Rectal smooth muscle tissue (tissue), 1 donor: ENCODE measurements around the gene NPLOC4.

Source experiments
- H3K27ac ChIP-seq: one replicate; pipeline ENCODE4 v1.7.0; 2013; ENCODE audit warnings: low read depth, low read length, inconsistent platforms
- H3K27me3 ChIP-seq: one replicate; pipeline ENCODE4 v1.7.0; 2013; ENCODE audit warnings: low read length; ENCODE audit not compliant: control insufficient read depth, insufficient read depth
- H3K36me3 ChIP-seq: one replicate; pipeline ENCODE4 v1.7.0; 2013; ENCODE audit warnings: low read length; ENCODE audit not compliant: control insufficient read depth, insufficient read depth
- H3K4me1 ChIP-seq: one replicate; pipeline ENCODE4 v1.7.0; 2013; ENCODE audit warnings: low read length; ENCODE audit not compliant: control insufficient read depth, insufficient read depth
- H3K4me3 ChIP-seq: one replicate; pipeline ENCODE4 v1.7.0; 2013; ENCODE audit warnings: low read length
- H3K9ac ChIP-seq: one replicate; pipeline ENCODE4 v1.7.0; 2013; ENCODE audit warnings: low read length

NPLOC4 gene

GRCh38 chr17:81609541-81610311 lies 27.2 kb downstream of the NPLOC4 start:
- H3K4me1 ChIP-seq, result peaks cover 3% of the 10 kb centered on the region
- no peak overlapping the region for H3K27ac ChIP-seq
- no peak overlapping the region for H3K9ac ChIP-seq
- H3K4me3 ChIP-seq, result no peak overlapping the region
- peaks cover 29% of the 10 kb centered on the region for H3K36me3 ChIP-seq
- no peaks in the 10 kb centered on the region for H3K27me3 ChIP-seq

DNA sequence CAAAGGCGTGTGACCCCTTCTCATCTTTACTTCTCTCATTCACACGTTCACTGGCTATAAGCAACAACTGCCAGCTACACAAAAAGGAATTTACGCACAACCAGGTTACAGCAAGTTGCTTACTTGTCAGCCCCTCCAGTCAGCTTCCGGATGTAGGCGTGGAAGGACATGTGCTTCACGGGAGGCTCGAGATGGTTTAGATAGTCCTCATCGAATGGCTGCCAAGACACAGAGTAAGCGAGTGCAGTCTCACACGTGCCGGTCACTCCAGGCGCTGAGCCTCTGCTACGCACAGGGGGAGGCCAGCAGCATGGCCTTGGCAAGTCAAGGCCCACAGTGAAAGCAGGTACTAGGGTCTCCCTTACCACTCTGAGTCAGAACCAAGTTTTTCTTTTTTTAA lies 28.3 kb downstream of the NPLOC4 start:
- H3K9ac ChIP-seq, result no peak overlapping the region
- H3K27me3 ChIP-seq, result no peaks in the 10 kb centered on the region
- H3K4me1 ChIP-seq, result no peaks in the 10 kb centered on the region
- H3K36me3 ChIP-seq, result peaks cover 32% of the 10 kb centered on the region
- H3K27ac ChIP-seq, result no peak overlapping the region
- no peak overlapping the region for H3K4me3 ChIP-seq

- no peak overlapping the region for H3K27ac ChIP-seq
- H3K9ac ChIP-seq, result no peak overlapping the region
- no peaks in the 10 kb centered on the region for H3K27me3 ChIP-seq
- no peaks in the 10 kb centered on the region for H3K4me1 ChIP-seq
- peaks cover 32% of the 10 kb centered on the region for H3K36me3 ChIP-seq
- no peak overlapping the region for H3K4me3 ChIP-seq
Observed at GRCh38 chr17:81608082-81608481, 28.8 kb downstream of the NPLOC4 start.

DNA sequence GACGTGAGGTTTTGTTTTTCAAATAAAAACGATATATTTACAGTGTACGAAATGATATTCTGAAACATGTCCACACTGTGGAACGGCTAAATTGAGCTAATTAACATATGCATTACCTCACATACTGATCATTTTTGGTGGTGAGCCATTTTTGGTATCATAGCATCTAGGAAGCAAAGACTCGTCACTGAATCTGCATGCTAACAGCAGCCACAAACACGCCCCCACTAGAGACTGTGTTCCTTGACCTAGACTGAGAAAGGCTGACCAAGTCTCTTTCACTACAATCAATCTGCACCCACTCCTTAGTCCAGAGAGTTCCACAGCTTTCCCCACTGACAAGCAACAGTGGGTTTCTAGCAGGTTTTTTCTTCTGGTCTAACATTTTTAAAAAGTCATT lies 29.5 kb downstream of the NPLOC4 start:
- H3K27me3 ChIP-seq, result no peaks in the 10 kb centered on the region
- no peak overlapping the region for H3K27ac ChIP-seq
- H3K36me3 ChIP-seq, result peaks cover 28% of the 10 kb centered on the region
- H3K4me1 ChIP-seq, result no peaks in the 10 kb centered on the region
- no peak overlapping the region for H3K4me3 ChIP-seq
- H3K9ac ChIP-seq, result no peak overlapping the region

DNA sequence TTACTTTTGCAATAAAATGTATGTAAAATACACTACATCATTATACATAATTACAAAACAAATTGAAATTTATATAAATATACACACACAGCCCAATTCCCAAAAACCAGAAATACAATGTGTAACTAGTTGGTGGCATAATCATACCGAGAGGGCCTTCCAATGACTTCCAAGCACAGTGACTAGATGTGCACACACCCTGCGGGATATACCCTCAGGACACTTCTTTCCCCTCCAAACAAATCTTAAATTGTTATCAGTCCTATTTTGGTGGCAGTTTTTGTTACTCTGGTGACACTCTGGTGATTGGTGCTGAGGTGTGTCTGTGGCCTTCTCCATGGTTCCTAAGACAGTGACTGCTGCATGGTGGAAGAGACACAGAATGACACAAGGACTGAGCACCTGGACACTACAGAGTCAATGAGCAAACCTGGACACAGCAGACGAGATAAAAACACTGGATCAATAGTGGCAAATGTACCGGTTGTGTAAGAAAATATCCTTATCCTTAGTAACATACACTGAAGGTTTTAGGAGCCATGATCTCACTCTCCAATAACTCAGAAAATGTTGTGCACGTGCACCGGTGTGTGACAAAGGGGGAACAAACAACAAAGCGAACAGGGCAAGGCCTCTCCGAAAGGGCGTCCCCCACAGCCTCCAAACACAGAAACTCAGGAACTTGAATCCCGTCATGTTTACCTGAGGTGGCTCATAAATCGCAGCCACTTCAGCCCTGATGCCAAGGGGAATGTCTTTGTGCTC lies 32.9 kb downstream of the NPLOC4 start:
- H3K4me1 ChIP-seq, result peaks cover 5% of the 10 kb centered on the region
- no peak overlapping the region for H3K27ac ChIP-seq
- peaks cover 24% of the 10 kb centered on the region for H3K36me3 ChIP-seq

DNA sequence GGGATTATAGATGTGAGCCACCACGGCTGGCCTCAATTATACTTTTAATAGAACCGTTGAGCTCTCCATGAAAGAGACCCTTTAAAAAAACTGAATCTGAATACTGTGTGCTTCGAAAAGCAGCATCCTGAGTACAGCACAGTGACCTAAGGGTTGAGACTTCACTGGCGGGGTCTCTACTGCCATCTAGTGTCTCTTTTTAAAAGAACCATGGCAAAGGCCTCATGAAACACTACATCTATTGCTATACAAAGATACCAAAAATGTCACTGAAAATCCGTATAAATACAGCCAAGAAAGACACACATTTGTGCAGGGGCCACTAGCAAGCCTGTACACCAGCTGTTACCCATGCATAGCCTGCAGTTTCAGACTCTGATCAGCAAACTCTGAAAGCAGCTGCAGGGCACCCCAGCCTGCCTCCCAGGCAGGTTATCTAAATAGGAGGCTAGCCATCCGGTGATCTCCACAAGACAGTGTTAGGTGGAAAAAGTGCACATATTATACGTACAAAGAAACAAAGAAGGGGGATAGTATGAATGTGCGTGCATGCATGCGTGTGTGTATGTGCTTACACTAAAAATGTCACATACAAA lies 35.3 kb downstream of the NPLOC4 start:
- no peak overlapping the region for H3K27ac ChIP-seq
- peaks cover 15% of the 10 kb centered on the region for H3K36me3 ChIP-seq
- H3K27me3 ChIP-seq, result no peaks in the 10 kb centered on the region
- peaks cover 5% of the 10 kb centered on the region for H3K4me1 ChIP-seq
- no peak overlapping the region for H3K4me3 ChIP-seq
- no peak overlapping the region for H3K9ac ChIP-seq

More for the DNA sequence above, 32.9 kb downstream of the NPLOC4 start:
- H3K27me3 ChIP-seq, result no peaks in the 10 kb centered on the region
- no peak overlapping the region for H3K9ac ChIP-seq
- no peak overlapping the region for H3K4me3 ChIP-seq

DNA sequence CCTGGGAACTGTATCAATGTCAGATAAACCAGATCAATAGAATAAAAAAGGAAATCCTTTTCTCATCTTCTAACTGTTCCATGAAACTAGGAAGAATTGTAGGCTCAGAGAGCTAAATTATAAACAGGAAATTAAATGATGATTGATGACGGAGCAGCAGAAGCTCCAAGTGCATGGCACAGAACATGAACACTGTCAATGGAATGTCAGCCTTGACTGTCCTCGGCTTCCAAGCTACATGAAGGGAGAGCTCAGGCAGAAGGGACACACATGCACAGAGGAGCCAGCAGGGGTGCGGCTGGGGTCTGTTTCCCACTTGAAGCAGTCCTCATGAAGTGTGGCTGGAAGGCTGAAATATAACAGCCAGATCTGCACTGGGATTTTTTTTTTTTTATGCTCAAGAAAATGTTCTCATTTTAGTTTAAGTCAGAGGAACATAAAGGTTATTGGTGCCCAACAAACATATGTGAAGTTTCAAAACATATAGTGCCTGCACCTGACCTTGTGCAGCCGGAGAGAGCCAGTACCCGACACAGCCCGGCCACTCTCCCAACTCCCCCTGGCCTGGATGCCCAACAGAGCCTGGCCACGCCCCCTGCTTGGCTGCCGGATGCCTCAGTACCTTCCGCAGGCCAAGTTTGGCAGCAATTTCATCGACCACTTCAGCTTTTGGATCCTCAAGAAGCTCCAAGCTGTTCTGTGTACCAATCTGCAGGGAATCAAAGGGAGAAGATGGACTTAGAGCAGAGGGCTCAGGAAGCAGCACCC lies 37.0 kb downstream of the NPLOC4 start:
- peaks cover 14% of the 10 kb centered on the region for H3K36me3 ChIP-seq
- no peak overlapping the region for H3K9ac ChIP-seq
- H3K4me1 ChIP-seq, result peaks cover 5% of the 10 kb centered on the region
- H3K4me3 ChIP-seq, result no peak overlapping the region
- H3K27ac ChIP-seq, result peak overlapping the region; percentile 38
- H3K27me3 ChIP-seq, result no peaks in the 10 kb centered on the region

- no peaks in the 10 kb centered on the region for H3K27me3 ChIP-seq
- peaks cover 36% of the 10 kb centered on the region for H3K36me3 ChIP-seq
- no peak overlapping the region for H3K4me3 ChIP-seq
- no peak overlapping the region for H3K9ac ChIP-seq
- no peak overlapping the region for H3K27ac ChIP-seq
- no peaks in the 10 kb centered on the region for H3K4me1 ChIP-seq
Observed at GRCh38 chr17:81593105-81593871, 43.6 kb downstream of the NPLOC4 start.

DNA sequence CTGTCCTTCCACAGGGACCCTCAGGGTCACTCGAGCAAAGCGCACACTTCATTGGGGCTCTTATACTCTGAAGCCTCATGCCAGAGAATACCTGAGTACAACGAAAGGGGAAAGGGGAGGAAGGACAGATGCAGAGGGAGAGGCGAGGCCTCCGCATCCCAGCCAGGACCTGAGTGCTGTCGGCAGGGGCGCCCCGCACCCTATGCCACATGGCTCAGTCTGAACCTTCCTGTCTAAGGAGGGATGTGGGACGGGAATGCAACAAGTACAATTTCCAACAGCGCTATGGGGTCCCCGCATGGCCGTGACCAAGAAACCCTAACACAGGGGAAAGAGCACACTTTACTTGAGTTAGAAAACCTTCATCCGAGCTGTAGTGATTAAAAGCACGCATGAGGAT lies 44.9 kb downstream of the NPLOC4 start:
- Histone ChIP-seq H3K4me1 (no peaks in the 10 kb centered on the region), H3K27me3 (no peaks in the 10 kb centered on the region), H3K27ac (no peak overlapping the region), H3K4me3 (no peak overlapping the region), H3K36me3 (peaks cover 38% of the 10 kb centered on the region), H3K9ac (no peak overlapping the region)

GRCh38 chr17:81590121-81590520 lies 46.8 kb downstream of the NPLOC4 start:
- peaks cover 33% of the 10 kb centered on the region for H3K36me3 ChIP-seq
- H3K4me3 ChIP-seq, result no peak overlapping the region
- H3K27me3 ChIP-seq, result no peaks in the 10 kb centered on the region
- H3K4me1 ChIP-seq, result no peaks in the 10 kb centered on the region
- no peak overlapping the region for H3K27ac ChIP-seq
- H3K9ac ChIP-seq, result no peak overlapping the region

DNA sequence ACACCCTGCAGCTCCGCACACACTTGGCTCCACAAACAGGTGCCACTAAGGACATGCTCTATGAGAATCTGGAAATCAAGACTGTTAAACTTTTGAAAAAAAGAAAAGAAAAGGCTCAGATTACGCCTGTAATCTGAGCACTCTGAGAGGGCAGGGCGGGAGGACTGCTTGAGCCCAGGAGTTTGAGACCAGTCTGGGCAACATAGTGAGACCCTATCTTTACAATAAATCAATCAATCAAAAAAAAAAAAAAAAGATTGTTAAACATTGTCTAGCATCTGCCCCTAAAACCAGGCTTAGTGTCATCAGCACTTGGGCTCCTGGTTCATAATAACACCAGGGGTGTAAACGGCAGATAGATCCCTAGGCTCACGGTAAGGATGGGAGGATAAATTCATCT lies 47.3 kb downstream of the NPLOC4 start:
- H3K27me3 ChIP-seq, result no peaks in the 10 kb centered on the region
- no peak overlapping the region for H3K9ac ChIP-seq
- H3K27ac ChIP-seq, result no peak overlapping the region
- H3K4me1 ChIP-seq, result no peaks in the 10 kb centered on the region
- H3K4me3 ChIP-seq, result no peak overlapping the region
- peaks cover 31% of the 10 kb centered on the region for H3K36me3 ChIP-seq
